HepG2 (cell line): Measurements from ENCODE around the gene SHBG. TPM values are rescaled to one million over a fixed set of nuclear protein-coding genes. Genes with fewer than 3 reads are reported as not detected.

Experiments used
- BCL6 ChIP-seq: IDR thresholded peaks from 2 replicates; pipeline ENCODE4 v1.6.1; 2016; ENCODE audit warnings: missing genetic modification reagents, missing compliant biosample characterization
- BCLAF1 ChIP-seq: fragments of 450-650 bp; IDR thresholded peaks from 2 replicates; pipeline ENCODE4 v1.6.1; 2017; ENCODE audit warnings: mild to moderate bottlenecking
- CREB1 ChIP-seq, 2 experiments: fragments of 450-650 bp in 1 of 2; IDR thresholded peaks; 2 replicates each; pipeline ENCODE4 v1.6.1; 2016 to 2017; ENCODE audit warnings: control low read depth in 1 of 2, mild to moderate bottlenecking in 1 of 2, missing compliant biosample characterization in 1 of 2, missing genetic modification characterization in 1 of 2
- ELF3 ChIP-seq: IDR thresholded peaks from 2 replicates; pipeline ENCODE4 v1.6.1; 2016; ENCODE audit warnings: missing genetic modification reagents, missing compliant biosample characterization
- ETV6 ChIP-seq: sonication (generic); formaldehyde crosslinking; conservative IDR thresholded peaks from 2 replicates; pipeline ENCODE4 v1.4.0; 2020; ENCODE audit warnings: missing genetic modification reagents
- FOXP1 ChIP-seq, 2 experiments: fragments of 450-650 bp in 1 of 2; IDR thresholded peaks; 2 replicates each; pipeline ENCODE4 v1.6.1; 2017 to 2018; ENCODE audit warnings: antibody characterized with exemption in 1 of 2
- HIC2 ChIP-seq: sonication (generic); formaldehyde crosslinking; IDR thresholded peaks from 2 replicates; pipeline ENCODE4 v1.9.0; 2022; ENCODE audit warnings: low read depth, missing genetic modification reagents
- HNF4G ChIP-seq, 2 experiments: sonication (generic) in 1 of 2; formaldehyde crosslinking in 1 of 2; IDR thresholded peaks; 2 replicates each; pipeline versions ENCODE4 v1.4.0 to v1.6.1; 2011 to 2020; ENCODE audit warnings: borderline replicate concordance in 2 of 2, low read depth in 2 of 2, mild to moderate bottlenecking in 2 of 2, low read length in 1 of 2, missing genetic modification reagents in 1 of 2, moderate library complexity in 1 of 2
- KLF11 ChIP-seq: IDR thresholded peaks from 2 replicates; pipeline ENCODE4 v1.6.1; 2016; ENCODE audit warnings: missing compliant biosample characterization
- KMT2B ChIP-seq: IDR thresholded peaks from 2 replicates; pipeline ENCODE4 v1.6.1; 2016; ENCODE audit warnings: missing genetic modification reagents, missing compliant biosample characterization
- NCOR1 ChIP-seq: fragments of 200-600 bp; sonication (generic); IDR thresholded peaks from 2 replicates; pipeline ENCODE4 v1.7.0; 2017; ENCODE audit warnings: antibody characterized with exemption, low read length, borderline replicate concordance
- NFKB2 ChIP-seq: sonication (generic); formaldehyde crosslinking; IDR thresholded peaks from 2 replicates; pipeline ENCODE4 v1.4.0; 2020; ENCODE audit warnings: missing genetic modification reagents, borderline replicate concordance
- PHF8 ChIP-seq: sonication (generic); formaldehyde crosslinking; IDR thresholded peaks from 2 replicates; pipeline ENCODE4 v1.5.0; 2020; ENCODE audit warnings: missing genetic modification reagents
- RXRB ChIP-seq: IDR thresholded peaks from 2 replicates; pipeline ENCODE4 v1.6.1; 2016; ENCODE audit warnings: borderline replicate concordance, missing genetic modification reagents, missing compliant biosample characterization
- SATB2 ChIP-seq: sonication (generic); formaldehyde crosslinking; IDR thresholded peaks from 2 replicates; pipeline ENCODE4 v1.5.0; 2020; ENCODE audit warnings: missing genetic modification reagents
- SIX4 ChIP-seq: sonication (generic); formaldehyde crosslinking; IDR thresholded peaks from 2 replicates; pipeline ENCODE4 v1.4.0; 2020; ENCODE audit warnings: missing genetic modification reagents
- SMYD3 ChIP-seq: sonication (generic); formaldehyde crosslinking; IDR thresholded peaks from 2 replicates; pipeline ENCODE4 v1.8.1; 2023; ENCODE audit warnings: mild to moderate bottlenecking, missing genetic modification reagents
- TAF1 ChIP-seq: sonication (generic); formaldehyde crosslinking; IDR thresholded peaks from 2 replicates; pipeline ENCODE4 v1.4.0; 2020; ENCODE audit warnings: missing genetic modification reagents
- U2AF2 ChIP-seq: fragments of 200-400 bp; formaldehyde crosslinking; IDR thresholded peaks from 2 replicates; pipeline ENCODE4 v1.6.1; 2017; ENCODE audit warnings: low read depth, mild to moderate bottlenecking, low read length
- ZFX ChIP-seq: sonication (generic); formaldehyde crosslinking; IDR thresholded peaks from 2 replicates; pipeline ENCODE4 v1.4.0; 2020; ENCODE audit warnings: mild to moderate bottlenecking, low read depth, missing genetic modification reagents, moderate library complexity
- ZIK1 ChIP-seq: sonication (generic); formaldehyde crosslinking; IDR thresholded peaks from 2 replicates; pipeline ENCODE4 v1.5.0; 2020; ENCODE audit warnings: mild to moderate bottlenecking, low read depth, missing genetic modification reagents, borderline replicate concordance
- ZNF460 ChIP-seq: sonication (generic); formaldehyde crosslinking; IDR thresholded peaks from 2 replicates; pipeline ENCODE4 v1.5.1; 2020; ENCODE audit warnings: missing genetic modification reagents, mild to moderate bottlenecking, borderline replicate concordance
- ZNF543 ChIP-seq: sonication (generic); formaldehyde crosslinking; IDR thresholded peaks from 2 replicates; pipeline ENCODE4 v1.4.0; 2020; ENCODE audit warnings: mild to moderate bottlenecking, missing genetic modification reagents
- ZNF563 ChIP-seq: sonication (generic); formaldehyde crosslinking; IDR thresholded peaks from 2 replicates; pipeline ENCODE4 v1.8.0; 2022; ENCODE audit warnings: mild to moderate bottlenecking, moderate library complexity, missing genetic modification reagents
- ZNF619 ChIP-seq: sonication (generic); formaldehyde crosslinking; IDR thresholded peaks from 2 replicates; pipeline ENCODE4 v1.4.0; 2020; ENCODE audit warnings: mild to moderate bottlenecking, missing genetic modification reagents
- ZNF816 ChIP-seq: sonication (generic); formaldehyde crosslinking; IDR thresholded peaks from 2 replicates; pipeline ENCODE4 v1.8.0; 2022; ENCODE audit warnings: missing genetic modification reagents, mild to moderate bottlenecking, borderline replicate concordance
- polyA plus RNA-seq, 8 experiments: library from polyadenylated mRNA; depleted of rRNA in 3 of 8; stranded (reverse) in 7 of 8; unstranded in 1 of 8; fragments of >200 nt; fragmentation: Illumina TruSeq in 4 of 8; extraction: Trizol in 4 of 8; gene quantifications; 2 replicates each; pipeline versions ENCODE4 v1.2.1 to v1.2.3, GENCODE V29; 2011 to 2016; ENCODE audit warnings: low read depth in 4 of 8, missing spikeins in 1 of 8, mixed read lengths in 1 of 8; ENCODE audit not compliant: insufficient read depth in 1 of 8
- total RNA-seq, 5 experiments: library from RNA; depleted of rRNA; stranded (reverse); fragments of >200 nt; fragmentation: Illumina TruSeq; extraction: Trizol; gene quantifications; 2 replicates each; pipeline ENCODE4 v1.2.3, GENCODE V29; 2016; ENCODE audit warnings: low read depth in 1 of 5

SHBG gene
- total and polyA plus RNA-seq, 2 of the 13 experiments (the other 11 are each of a cell fraction or from before 2014, with no cell fraction given) = 4.0 to 6.1 TPM

- TF ChIP-seq FOXP1 (IDR thresholded peaks at IDR 0.05) (no peak), FOXP1 (CRISPR knock-in tag; IDR thresholded peaks at IDR 0.05) (no peak), BCL6 (CRISPR knock-in tag) (0 out of 2 replicates have a peak, but pooled peaks have one; percentile 24), ZNF619 (CRISPR knock-in tag) (no peak), U2AF2 (no peak), ZIK1 (CRISPR knock-in tag) (no peak), SIX4 (0 out of 2 replicates have a peak, but pooled peaks have one; percentile 37), ELF3 (CRISPR knock-in tag) (peak; percentile 67), ZNF563 (CRISPR knock-in tag) (peak; percentile 17; the same call in 1 of the 2 replicates), TAF1 (CRISPR knock-in tag) (peak; percentile 86), SATB2 (CRISPR knock-in tag) (no peak), NFKB2 (CRISPR knock-in tag) (peak; percentile 66; the same call in 1 of the 2 replicates), RXRB (CRISPR knock-in tag) (peak; percentile 81), PHF8 (CRISPR knock-in tag) (peak; percentile 90), ZNF543 (0 out of 2 replicates have a peak, but pooled peaks have one; percentile 59), ZNF460 (CRISPR knock-in tag) (no peak), ZNF816 (CRISPR knock-in tag) (peak; percentile 69; the same call in 1 of the 2 replicates), HIC2 (0 out of 2 replicates have a peak, but pooled peaks have one; percentile 41), CREB1 (IDR thresholded peaks at IDR 0.05) (peak; percentile 46), CREB1 (CRISPR knock-in tag; IDR thresholded peaks at IDR 0.05) (peak; percentile 56; the same call in 1 of the 2 replicates), KMT2B (CRISPR knock-in tag) (peak; percentile 53; the same call in 1 of the 2 replicates), SMYD3 (CRISPR knock-in tag) (no peak), NCOR1 (peak; percentile 40; the same call in 1 of the 2 replicates), ZFX (CRISPR knock-in tag) (peak; percentile 97), HNF4G (IDR thresholded peaks at IDR 0.05; ENCODE audit: borderline replicate concordance, low read depth, low read length) (peak; percentile 83), HNF4G (CRISPR knock-in tag; IDR thresholded peaks at IDR 0.05; ENCODE audit: borderline replicate concordance, low read depth) (no peak), ETV6 (CRISPR knock-in tag) (0 out of 2 replicates have a peak, but pooled peaks have one; percentile 26), BCLAF1 (no peak), KLF11 (CRISPR knock-in tag) (peak; percentile 89; the same call in 1 of the 2 replicates)
Measured at GRCh38 chr17:7627250-7628121, 2.4 kb upstream of the SHBG start, which contains the start of gene SAT2 (continued).
